ENCODE measurements around the gene MUC4. TPM values are rescaled to one million over a fixed set of nuclear protein-coding genes. Genes with fewer than 3 reads are reported as not detected.

MUC4 gene
- total and polyA plus RNA-seq, 9 of the 15 experiments (the other 6 are each of a cell fraction or from before 2014, with no cell fraction given) = under 0.01 to 0.21 (median 0.10) TPM; not detected in 4

DNA sequence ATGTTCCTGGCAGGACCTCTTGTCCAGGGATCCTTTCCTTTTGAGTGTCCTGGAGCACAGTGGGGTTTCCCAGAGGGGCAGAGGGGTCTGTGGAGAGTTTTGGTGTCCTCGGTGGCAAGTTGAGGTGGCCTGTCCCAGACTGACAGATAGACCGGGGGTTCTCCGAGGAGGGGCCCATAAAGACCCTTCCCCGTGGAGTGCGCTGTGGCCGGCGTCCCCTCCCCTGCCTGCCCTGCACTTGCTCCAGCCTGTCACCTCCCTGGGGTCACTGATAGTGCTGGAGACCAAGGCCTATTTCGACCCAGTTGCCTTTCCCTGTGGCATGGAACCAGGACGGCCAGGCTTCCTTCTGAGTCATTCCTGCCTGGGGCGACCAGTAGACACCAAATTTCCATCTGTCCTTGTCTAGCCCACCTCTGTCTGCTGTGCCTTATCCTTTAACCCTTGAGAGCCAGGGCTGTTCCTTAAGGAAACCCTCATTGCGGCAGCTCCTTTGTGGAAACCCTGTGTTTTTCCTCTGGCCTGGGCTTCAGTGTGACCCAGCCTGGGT is 2.9 kb downstream of the MUC4 start:
- peaks cover 23 to 60% of the 10 kb centered on the region in 2 experiments for H3K4me1 ChIP-seq (replicated peaks in 1 of 2; ENCODE audit: control insufficient read depth in 2 of 2, insufficient read depth in 2 of 2, low read length in 2 of 2)
- H3K4me3 ChIP-seq = no peak overlapping the region
- no peak overlapping the region for H3K27ac ChIP-seq (ENCODE audit: extremely low read depth, low read depth, low read length)
- intact Hi-C loops (cut with micrococcal nuclease) = no loop called here
- peak overlapping the region in 1 of 2 experiments; percentile 47; a peak in 1 of 4 replicates for H3K9ac ChIP-seq (ENCODE audit: insufficient read depth in 1 of 2, low read depth in 2 of 2, low read length in 2 of 2)
- no peaks in the 10 kb centered on the region for H3K79me2 ChIP-seq (ENCODE audit: control insufficient read depth, insufficient read depth, low read length)
- peak; percentile 37 for FAIRE-seq
- CTCF ChIA-PET (ENCODE audit: low intra/inter-chr PET ratio) = no interaction called here
- H2AFZ ChIP-seq (ENCODE audit: low read depth, low read length) = no peak overlapping the region
- ATAC-seq = no peak
- BruUV-seq (replicated peaks) = no TSS peak
- no peaks in the 10 kb centered on the region for H3K36me3 ChIP-seq (ENCODE audit: control insufficient read depth, insufficient read depth, low read length)
- in situ Hi-C loops (cut with MboI) = no loop called here
- POLR2A ChIA-PET = interaction anchor here (0.9 to 1.7 kb wide), 2 partner anchors 10 kb away, joined by 4 to 7 read pairs; no protein-coding TSS in a partner anchor
- no peaks in the 10 kb centered on the region for H3K9me3 ChIP-seq (replicated peaks; ENCODE audit: control insufficient read depth, insufficient read depth, low read depth, low read length)
- H3K4me2 ChIP-seq (ENCODE audit: insufficient read depth, low read length) = no peak overlapping the region
- 55% methylated on average over 9 of the region's 11 CpGs for WGBS (ENCODE audit: insufficient coverage, low coverage, missing lambda C conversion rate)
- H3K27me3 ChIP-seq (ENCODE audit: control insufficient read depth in 2 of 2, insufficient read depth in 2 of 2, low read length in 2 of 2) = peaks cover 4 to 15% of the 10 kb centered on the region in 2 experiments; a peak in 2 of 5 replicates
- DNase-seq (ENCODE audit: extremely low read depth in 1 of 4, low spot score in 3 of 4) = no peak
- no peaks in the 10 kb centered on the region for H3K9me1 ChIP-seq (ENCODE audit: control insufficient read depth, insufficient read depth, low read length)
- no peaks in the 10 kb centered on the region for H4K20me1 ChIP-seq (replicated peaks; ENCODE audit: control insufficient read depth, insufficient read depth, low read length)
- TF ChIP-seq U2AF2 (optimal IDR thresholded peaks at IDR 0.05; ENCODE audit: low read depth, low read length) (no peak), CC2D1A (IDR thresholded peaks at IDR 0.05) (no peak), ZNF146 (CRISPR knock-in tag; IDR thresholded peaks at IDR 0.05; ENCODE audit: unreplicated experiment) (no peak), RBM22 (IDR thresholded peaks at IDR 0.05; ENCODE audit: low read depth, low read length, poor library complexity, severe bottlenecking) (no peak), PHF21A (IDR thresholded peaks at IDR 0.05; ENCODE audit: borderline replicate concordance, low read depth) (no peak), MAFF (IDR thresholded peaks at IDR 0.05; ENCODE audit: low read length) (no peak), EZH2 (IDR thresholded peaks at IDR 0.05; ENCODE audit: borderline replicate concordance, low read depth, low read length) (no peak), CREB3 (tag; conservative IDR thresholded peaks at IDR 0.05; ENCODE audit: low read depth) (no peak), PHB (CRISPR knock-in tag; IDR thresholded peaks at IDR 0.05) (no peak), HSF4 (CRISPR knock-in tag; IDR thresholded peaks at IDR 0.05; ENCODE audit: borderline replicate concordance) (no peak), ZNF830 (CRISPR knock-in tag; IDR thresholded peaks at IDR 0.05) (no peak)
- TF ChIP-seq, protein P1, sequence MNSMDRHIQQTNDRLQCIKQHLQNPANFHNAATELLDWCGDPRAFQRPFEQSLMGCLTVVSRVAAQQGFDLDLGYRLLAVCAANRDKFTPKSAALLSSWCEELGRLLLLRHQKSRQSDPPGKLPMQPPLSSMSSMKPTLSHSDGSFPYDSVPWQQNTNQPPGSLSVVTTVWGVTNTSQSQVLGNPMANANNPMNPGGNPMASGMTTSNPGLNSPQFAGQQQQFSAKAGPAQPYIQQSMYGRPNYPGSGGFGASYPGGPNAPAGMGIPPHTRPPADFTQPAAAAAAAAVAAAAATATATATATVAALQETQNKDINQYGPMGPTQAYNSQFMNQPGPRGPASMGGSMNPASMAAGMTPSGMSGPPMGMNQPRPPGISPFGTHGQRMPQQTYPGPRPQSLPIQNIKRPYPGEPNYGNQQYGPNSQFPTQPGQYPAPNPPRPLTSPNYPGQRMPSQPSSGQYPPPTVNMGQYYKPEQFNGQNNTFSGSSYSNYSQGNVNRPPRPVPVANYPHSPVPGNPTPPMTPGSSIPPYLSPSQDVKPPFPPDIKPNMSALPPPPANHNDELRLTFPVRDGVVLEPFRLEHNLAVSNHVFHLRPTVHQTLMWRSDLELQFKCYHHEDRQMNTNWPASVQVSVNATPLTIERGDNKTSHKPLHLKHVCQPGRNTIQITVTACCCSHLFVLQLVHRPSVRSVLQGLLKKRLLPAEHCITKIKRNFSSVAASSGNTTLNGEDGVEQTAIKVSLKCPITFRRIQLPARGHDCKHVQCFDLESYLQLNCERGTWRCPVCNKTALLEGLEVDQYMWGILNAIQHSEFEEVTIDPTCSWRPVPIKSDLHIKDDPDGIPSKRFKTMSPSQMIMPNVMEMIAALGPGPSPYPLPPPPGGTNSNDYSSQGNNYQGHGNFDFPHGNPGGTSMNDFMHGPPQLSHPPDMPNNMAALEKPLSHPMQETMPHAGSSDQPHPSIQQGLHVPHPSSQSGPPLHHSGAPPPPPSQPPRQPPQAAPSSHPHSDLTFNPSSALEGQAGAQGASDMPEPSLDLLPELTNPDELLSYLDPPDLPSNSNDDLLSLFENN (IDR thresholded peaks at IDR 0.05; ENCODE audit: low read depth in 2 of 2, low read length in 2 of 2) = no peak
- TF ChIP-seq, protein P2, sequence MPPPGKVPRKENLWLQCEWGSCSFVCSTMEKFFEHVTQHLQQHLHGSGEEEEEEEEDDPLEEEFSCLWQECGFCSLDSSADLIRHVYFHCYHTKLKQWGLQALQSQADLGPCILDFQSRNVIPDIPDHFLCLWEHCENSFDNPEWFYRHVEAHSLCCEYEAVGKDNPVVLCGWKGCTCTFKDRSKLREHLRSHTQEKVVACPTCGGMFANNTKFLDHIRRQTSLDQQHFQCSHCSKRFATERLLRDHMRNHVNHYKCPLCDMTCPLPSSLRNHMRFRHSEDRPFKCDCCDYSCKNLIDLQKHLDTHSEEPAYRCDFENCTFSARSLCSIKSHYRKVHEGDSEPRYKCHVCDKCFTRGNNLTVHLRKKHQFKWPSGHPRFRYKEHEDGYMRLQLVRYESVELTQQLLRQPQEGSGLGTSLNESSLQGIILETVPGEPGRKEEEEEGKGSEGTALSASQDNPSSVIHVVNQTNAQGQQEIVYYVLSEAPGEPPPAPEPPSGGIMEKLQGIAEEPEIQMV (tag; conservative IDR thresholded peaks at IDR 0.05; ENCODE audit: low read depth) = no peak
- TF ChIP-seq, protein P3, sequence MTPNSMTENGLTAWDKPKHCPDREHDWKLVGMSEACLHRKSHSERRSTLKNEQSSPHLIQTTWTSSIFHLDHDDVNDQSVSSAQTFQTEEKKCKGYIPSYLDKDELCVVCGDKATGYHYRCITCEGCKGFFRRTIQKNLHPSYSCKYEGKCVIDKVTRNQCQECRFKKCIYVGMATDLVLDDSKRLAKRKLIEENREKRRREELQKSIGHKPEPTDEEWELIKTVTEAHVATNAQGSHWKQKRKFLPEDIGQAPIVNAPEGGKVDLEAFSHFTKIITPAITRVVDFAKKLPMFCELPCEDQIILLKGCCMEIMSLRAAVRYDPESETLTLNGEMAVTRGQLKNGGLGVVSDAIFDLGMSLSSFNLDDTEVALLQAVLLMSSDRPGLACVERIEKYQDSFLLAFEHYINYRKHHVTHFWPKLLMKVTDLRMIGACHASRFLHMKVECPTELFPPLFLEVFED (CRISPR knock-in tag; conservative IDR thresholded peaks at IDR 0.05) = no peak

Measured in K562 (cell line).